Upper lobe of right lung (tissue), 1 donor: ENCODE measurements around the gene PYGO2. TPM values are rescaled to one million over a fixed set of nuclear protein-coding genes. Genes with fewer than 3 reads are reported as not detected.

Experiments used
- ATAC-seq: fragments of 200-7000 bp; cut with Tn5 transposase; one replicate; pipeline ENCODE4 v1.9.1; 2020; ENCODE audit warnings: mild to moderate bottlenecking, moderate library complexity
- DNase-seq: peaks from one replicate; pipeline ENCODE4 v3.0.0-alpha.2; 2020
- H3K27ac ChIP-seq: fragments of 200-600 bp; one replicate; pipeline ENCODE4 v1.8.0; 2022
- H3K27me3 ChIP-seq: fragments of 200-600 bp; one replicate; pipeline ENCODE4 v1.8.0; 2022; ENCODE audit warnings: mild to moderate bottlenecking
- H3K36me3 ChIP-seq: fragments of 200-600 bp; one replicate; pipeline ENCODE4 v1.8.0; 2022
- H3K4me1 ChIP-seq: fragments of 200-600 bp; one replicate; pipeline ENCODE4 v1.8.0; 2022
- H3K4me3 ChIP-seq: fragments of 200-600 bp; one replicate; pipeline ENCODE4 v1.8.0; 2022; ENCODE audit warnings: mild to moderate bottlenecking
- H3K9me3 ChIP-seq: fragments of 200-600 bp; one replicate; pipeline ENCODE4 v1.8.0; 2022
- intact Hi-C: fragments of 100-400 bp; cut with DNase I; formaldehyde crosslinking; loops from one replicate; pipeline ENCODE4 v1.11.0; 2022
- total RNA-seq: library from RNA; stranded (reverse); fragmentation: NEBNext Ultra II Directional; extraction: Animal tissue kit (Norgen Biotek cat#: 25700); gene quantifications from one replicate; pipeline ENCODE4 v1.2.1, GENCODE V29; 2021
- TF ChIP-seq, protein P1 (sequence below): fragments of 200-600 bp; IDR thresholded peaks from one replicate; pipeline ENCODE4 v1.8.0; 2022; ENCODE audit warnings: antibody characterized with exemption
- donor health status: DM: no; HTN: yes; CAD: no; lungs with severe emphysema.

PYGO2 gene
- total RNA-seq, 1 donor from 2014 or later: 27.0 TPM

- H3K4me1 ChIP-seq: peaks cover 28% of the 10 kb centered on the region
- DNase-seq: no peak
- peaks cover 38% of the 10 kb centered on the region for H3K36me3 ChIP-seq
- TF ChIP-seq, protein P1, sequence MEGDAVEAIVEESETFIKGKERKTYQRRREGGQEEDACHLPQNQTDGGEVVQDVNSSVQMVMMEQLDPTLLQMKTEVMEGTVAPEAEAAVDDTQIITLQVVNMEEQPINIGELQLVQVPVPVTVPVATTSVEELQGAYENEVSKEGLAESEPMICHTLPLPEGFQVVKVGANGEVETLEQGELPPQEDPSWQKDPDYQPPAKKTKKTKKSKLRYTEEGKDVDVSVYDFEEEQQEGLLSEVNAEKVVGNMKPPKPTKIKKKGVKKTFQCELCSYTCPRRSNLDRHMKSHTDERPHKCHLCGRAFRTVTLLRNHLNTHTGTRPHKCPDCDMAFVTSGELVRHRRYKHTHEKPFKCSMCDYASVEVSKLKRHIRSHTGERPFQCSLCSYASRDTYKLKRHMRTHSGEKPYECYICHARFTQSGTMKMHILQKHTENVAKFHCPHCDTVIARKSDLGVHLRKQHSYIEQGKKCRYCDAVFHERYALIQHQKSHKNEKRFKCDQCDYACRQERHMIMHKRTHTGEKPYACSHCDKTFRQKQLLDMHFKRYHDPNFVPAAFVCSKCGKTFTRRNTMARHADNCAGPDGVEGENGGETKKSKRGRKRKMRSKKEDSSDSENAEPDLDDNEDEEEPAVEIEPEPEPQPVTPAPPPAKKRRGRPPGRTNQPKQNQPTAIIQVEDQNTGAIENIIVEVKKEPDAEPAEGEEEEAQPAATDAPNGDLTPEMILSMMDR: no peak
- intact Hi-C loops: no loop called here
- no peaks in the 10 kb centered on the region for H3K9me3 ChIP-seq
- H3K4me3 ChIP-seq: no peak overlapping the region
- no peaks in the 10 kb centered on the region for H3K27me3 ChIP-seq
- no peak overlapping the region for H3K27ac ChIP-seq
- ATAC-seq: no peak
Measured at GRCh38 chr1:154945160-154945961, 16.2 kb downstream of the PYGO2 start.

DNA sequence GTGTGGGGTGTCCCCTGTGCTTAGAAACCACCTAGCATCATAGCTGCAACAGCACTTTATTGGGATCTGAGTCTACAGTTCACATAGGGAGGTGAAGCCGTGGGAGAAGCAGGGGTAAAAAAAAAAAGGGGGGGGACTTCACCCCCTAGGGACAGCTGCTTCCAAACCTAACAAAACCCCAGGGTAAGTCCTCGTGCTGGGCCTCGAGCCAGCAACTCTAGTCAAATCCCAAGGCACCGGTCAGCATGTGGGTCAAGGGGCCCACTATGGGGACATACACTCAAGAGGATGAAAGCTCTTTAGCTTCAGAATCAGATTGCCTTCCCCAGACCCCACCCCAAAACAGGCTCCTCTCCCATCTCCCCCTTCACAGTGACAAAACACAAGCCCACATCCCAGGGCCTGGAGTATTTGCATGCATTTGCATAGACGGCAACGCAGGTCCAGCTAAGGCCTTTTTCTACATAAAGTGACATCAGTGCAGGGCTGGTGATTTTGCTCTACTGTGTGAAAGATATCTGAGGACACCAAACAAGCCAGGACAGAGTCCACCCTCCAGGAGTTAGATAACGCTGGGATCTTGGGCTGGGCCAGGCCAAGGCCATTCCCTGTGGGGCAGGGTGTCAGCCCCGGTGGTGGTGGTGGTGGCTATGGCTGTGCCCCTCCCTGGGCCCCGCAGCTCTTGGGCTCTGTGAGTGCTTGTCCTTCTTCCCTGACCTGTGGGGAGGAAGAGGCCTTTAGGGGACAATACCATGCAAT, 17.0 kb downstream of the PYGO2 start:
- H3K36me3 ChIP-seq: peaks cover 37% of the 10 kb centered on the region
- intact Hi-C loops: no loop called here
- no peaks in the 10 kb centered on the region for H3K9me3 ChIP-seq
- H3K27me3 ChIP-seq: no peaks in the 10 kb centered on the region
- TF ChIP-seq, protein P1: no peak
- DNase-seq (no peak), ATAC-seq (no peak)
- no peak overlapping the region for H3K27ac ChIP-seq
- no peak overlapping the region for H3K4me3 ChIP-seq
- H3K4me1 ChIP-seq: peaks cover 28% of the 10 kb centered on the region

DNA sequence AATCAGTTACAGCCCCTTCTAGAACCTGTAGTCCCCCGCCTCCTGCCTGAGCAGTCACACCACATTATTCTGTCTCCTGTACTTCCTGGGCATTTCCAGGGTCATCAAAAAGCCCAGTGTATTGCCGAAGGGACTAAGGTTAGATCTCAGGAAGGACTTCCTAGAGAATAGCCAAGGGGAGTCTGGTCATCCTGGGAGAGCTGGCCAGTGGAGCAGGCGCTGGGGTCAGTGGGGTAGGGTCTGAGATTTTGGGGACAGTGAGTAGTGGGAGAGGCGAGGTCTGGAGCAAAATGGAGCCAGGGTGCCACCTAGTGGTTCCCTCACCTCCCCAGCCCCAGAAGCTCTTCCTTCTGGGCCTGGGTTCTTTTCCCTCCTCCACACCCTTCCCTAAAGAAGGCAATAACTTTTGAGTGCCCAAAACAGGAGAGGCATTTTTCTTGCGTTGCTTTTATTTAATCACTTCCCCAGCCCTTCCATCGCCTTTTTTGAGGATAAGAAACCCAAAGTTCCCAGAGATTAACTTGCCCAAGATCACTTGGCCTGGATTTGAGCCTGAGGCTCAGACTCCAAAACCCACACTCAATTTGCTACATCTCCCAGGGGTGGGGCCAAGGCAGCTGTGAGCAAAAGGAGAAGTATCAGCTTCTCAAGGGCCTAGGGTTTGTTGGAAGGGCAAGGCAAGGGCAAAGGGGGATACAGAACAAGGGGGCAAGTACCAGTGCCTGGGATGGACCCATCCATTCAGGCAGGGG, 17.8 kb downstream of the PYGO2 start:
- peaks cover 37% of the 10 kb centered on the region for H3K36me3 ChIP-seq
- H3K27me3 ChIP-seq: no peaks in the 10 kb centered on the region
- H3K4me1 ChIP-seq: peaks cover 28% of the 10 kb centered on the region
- intact Hi-C loops: no loop called here
- DNase-seq (no peak), ATAC-seq (peak; percentile 56)
- H3K4me3 ChIP-seq: no peak overlapping the region
- no peaks in the 10 kb centered on the region for H3K9me3 ChIP-seq
- H3K27ac ChIP-seq: peak overlapping the region; percentile 51
- TF ChIP-seq, protein P1: peak; percentile 73

DNA sequence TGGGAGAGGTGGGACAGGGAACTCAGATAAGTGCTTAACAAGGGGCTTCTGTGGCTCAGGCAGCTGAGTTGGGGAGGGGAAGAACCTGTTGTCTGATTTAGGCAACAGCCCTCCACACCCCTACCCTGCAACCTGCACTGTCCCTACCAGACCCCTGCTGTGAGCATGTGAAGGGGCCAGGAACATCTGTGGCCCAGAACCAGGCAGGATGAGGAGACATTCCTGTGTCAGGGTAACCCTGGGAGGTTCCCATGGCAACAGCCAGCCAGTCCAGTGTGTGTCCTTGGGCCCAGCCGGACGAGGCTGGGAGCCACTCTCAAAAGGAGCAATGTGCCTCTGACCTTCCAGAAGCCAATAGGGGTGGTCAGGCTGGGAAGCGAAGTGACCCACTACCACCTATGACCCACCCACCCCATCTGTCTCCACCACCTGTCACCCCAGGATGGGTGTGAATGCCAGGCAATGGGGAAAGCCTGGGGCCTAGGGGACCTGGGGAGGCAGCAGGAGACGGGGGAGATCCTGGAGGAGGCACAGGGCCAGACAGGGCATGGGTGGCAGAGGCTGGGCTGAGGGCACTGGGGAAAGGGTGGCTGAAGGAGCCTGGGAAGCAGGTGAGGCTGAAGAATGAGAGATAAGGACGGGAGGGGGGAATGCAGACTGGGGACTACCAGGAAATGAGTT, 20.1 kb downstream of the PYGO2 start:
- H3K4me1 ChIP-seq: peaks cover 36% of the 10 kb centered on the region
- no peak for DNase-seq
- peaks cover 17% of the 10 kb centered on the region for H3K36me3 ChIP-seq
- ATAC-seq: no peak
- no peaks in the 10 kb centered on the region for H3K9me3 ChIP-seq
- intact Hi-C loops: no loop called here
- H3K4me3 ChIP-seq: no peak overlapping the region
- TF ChIP-seq, protein P1: no peak
- H3K27me3 ChIP-seq: no peaks in the 10 kb centered on the region
- H3K27ac ChIP-seq: peak overlapping the region; percentile 44

GRCh38 chr1:154940651-154941194, 20.9 kb downstream of the PYGO2 start:
- H3K4me1 ChIP-seq: peaks cover 41% of the 10 kb centered on the region
- no peak for ATAC-seq
- DNase-seq: no peak

More at GRCh38 chr1:154940651-154941194, 20.9 kb downstream of the PYGO2 start:
- no peak overlapping the region for H3K4me3 ChIP-seq
- intact Hi-C loops: no loop called here
- no peaks in the 10 kb centered on the region for H3K9me3 ChIP-seq
- H3K36me3 ChIP-seq: peaks cover 10% of the 10 kb centered on the region
- H3K27me3 ChIP-seq: no peaks in the 10 kb centered on the region
- H3K27ac ChIP-seq: no peak overlapping the region
- TF ChIP-seq, protein P1: no peak
